Duodenal mucosa (tissue), 2 donors: ENCODE results near the gene JOSD2.

Experiments used
- H3K27ac ChIP-seq: one replicate; pipeline ENCODE4 v1.7.0; 2013; ENCODE audit warnings: low read depth, low read length
- H3K27me3 ChIP-seq, 2 donors: one replicate each; pipeline ENCODE4 v1.7.0; 2013; ENCODE audit warnings: low read length in 2 of 2, control low read depth in 1 of 2; ENCODE audit not compliant: insufficient read depth in 2 of 2, control insufficient read depth in 1 of 2
- H3K36me3 ChIP-seq, 2 donors: one replicate each; pipeline ENCODE4 v1.7.0; 2013; ENCODE audit warnings: low read length in 2 of 2, control low read depth in 1 of 2; ENCODE audit not compliant: insufficient read depth in 2 of 2, control insufficient read depth in 1 of 2
- H3K4me1 ChIP-seq, 2 donors: one replicate each; pipeline ENCODE4 v1.7.0; 2013; ENCODE audit warnings: low read length in 2 of 2, control low read depth in 1 of 2; ENCODE audit not compliant: insufficient read depth in 2 of 2, control insufficient read depth in 1 of 2
- H3K4me3 ChIP-seq, 2 donors: one replicate each; pipeline ENCODE4 v1.7.0; 2013; ENCODE audit warnings: low read length in 2 of 2, low read depth in 1 of 2
- H3K9ac ChIP-seq, 2 donors: one replicate each; pipeline ENCODE4 v1.7.0; 2013; ENCODE audit warnings: low read length in 2 of 2, low read depth in 1 of 2
- H3K9me3 ChIP-seq, 2 donors: one replicate each; pipeline ENCODE4 v1.7.0; 2013; ENCODE audit warnings: low read length in 2 of 2, control low read depth in 1 of 2; ENCODE audit not compliant: control insufficient read depth in 1 of 2

The JOSD2 gene

DNA sequence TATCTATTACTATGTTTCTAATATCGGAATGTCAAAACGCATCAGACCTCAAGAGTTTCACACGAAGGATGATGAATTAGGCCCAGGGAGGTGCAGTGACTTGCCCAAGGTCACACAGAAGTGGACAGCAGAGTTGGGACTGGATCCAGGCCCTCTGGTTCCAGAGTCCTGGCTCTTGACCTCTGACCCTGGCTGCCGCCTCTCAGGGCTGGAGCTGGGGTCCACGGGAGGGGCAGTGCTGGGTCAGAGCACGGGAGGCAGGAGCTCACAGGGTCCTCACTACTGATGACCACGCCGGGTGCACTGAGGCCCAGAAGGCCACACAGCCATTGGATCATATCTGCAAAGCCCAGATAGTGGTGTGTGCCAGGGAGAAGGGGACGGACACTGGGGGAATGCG, 11.9 kb upstream of the JOSD2 start:
- no peak overlapping the region for H3K27ac ChIP-seq
- H3K9me3 ChIP-seq = no peaks in the 10 kb centered on the region
- no peak overlapping the region for H3K4me3 ChIP-seq
- H3K36me3 ChIP-seq = no peaks in the 10 kb centered on the region
- peaks cover 0 to 3% of the 10 kb centered on the region in 2 donors for H3K27me3 ChIP-seq
- H3K4me1 ChIP-seq = no peaks in the 10 kb centered on the region
- H3K9ac ChIP-seq = no peak overlapping the region

DNA sequence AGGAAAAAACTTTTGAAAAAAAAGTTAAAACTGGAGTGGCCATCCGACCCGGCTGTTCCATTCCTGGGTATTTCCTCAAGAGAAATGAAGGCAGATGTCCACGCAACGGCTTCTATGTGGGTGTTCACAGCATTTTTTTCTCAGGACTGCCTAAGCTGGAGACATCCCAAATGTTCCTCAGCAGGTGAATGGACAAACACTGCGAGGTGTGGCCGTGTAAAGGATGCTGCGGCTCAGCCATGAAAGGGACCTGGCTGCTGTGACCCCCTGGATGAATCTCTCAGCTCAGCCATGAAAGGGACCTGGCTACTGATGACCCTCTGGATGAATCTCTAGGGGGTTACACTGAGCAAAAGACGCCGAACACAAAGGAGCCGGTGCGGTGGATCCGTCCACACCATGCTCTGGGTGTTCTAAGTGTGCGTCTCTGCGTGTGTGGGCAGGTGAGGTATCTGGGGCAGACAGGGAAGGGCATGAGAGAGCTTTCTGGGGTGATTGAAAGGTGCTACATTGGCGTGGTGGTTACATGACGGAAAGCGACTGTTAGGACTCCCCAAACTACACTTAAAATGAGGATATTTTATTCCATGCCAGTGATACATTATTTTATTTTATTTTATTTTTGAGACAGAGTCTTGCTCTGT, 10.0 kb upstream of the JOSD2 start:
- Histone ChIP-seq H3K4me3 (no peak overlapping the region), H3K9me3 (no peaks in the 10 kb centered on the region), H3K27me3 (peaks cover 0 to 3% of the 10 kb centered on the region in 2 donors), H3K9ac (no peak overlapping the region), H3K4me1 (no peaks in the 10 kb centered on the region), H3K36me3 (no peaks in the 10 kb centered on the region), H3K27ac (no peak overlapping the region)

DNA sequence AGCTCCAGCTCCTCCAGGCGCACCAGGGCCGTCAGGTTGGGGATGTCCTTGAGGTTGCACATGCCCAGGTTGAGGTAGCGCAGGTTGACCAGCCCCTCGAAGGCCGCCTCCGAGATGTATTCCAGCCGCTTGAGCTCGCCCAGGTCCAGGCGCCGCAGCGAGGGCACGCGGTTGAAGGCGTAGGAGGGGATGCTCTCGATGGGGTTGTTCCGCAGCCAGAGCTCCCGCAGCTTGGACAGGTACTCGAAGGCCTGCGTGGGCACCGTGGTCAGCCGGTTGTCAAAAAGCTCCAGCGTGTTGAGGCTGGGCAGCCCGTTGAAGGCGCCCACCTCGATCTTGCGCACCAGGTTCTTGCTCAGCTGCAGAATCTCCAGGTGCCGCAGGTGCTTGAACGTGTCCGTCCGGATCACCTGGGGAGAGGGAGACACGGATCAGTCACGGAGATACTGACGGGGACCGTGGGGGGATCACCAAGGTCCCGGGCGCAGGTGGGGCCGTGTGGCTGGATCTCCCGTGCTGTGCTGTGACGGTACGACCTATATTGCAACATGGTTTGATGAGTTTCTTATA, 8.1 kb upstream of the JOSD2 start:
- Histone ChIP-seq H3K9me3 (no peaks in the 10 kb centered on the region), H3K27ac (no peak overlapping the region), H3K4me1 (no peaks in the 10 kb centered on the region), H3K9ac (no peak overlapping the region), H3K4me3 (no peak overlapping the region), H3K27me3 (peaks cover 0 to 6% of the 10 kb centered on the region in 2 donors), H3K36me3 (no peaks in the 10 kb centered on the region)

DNA sequence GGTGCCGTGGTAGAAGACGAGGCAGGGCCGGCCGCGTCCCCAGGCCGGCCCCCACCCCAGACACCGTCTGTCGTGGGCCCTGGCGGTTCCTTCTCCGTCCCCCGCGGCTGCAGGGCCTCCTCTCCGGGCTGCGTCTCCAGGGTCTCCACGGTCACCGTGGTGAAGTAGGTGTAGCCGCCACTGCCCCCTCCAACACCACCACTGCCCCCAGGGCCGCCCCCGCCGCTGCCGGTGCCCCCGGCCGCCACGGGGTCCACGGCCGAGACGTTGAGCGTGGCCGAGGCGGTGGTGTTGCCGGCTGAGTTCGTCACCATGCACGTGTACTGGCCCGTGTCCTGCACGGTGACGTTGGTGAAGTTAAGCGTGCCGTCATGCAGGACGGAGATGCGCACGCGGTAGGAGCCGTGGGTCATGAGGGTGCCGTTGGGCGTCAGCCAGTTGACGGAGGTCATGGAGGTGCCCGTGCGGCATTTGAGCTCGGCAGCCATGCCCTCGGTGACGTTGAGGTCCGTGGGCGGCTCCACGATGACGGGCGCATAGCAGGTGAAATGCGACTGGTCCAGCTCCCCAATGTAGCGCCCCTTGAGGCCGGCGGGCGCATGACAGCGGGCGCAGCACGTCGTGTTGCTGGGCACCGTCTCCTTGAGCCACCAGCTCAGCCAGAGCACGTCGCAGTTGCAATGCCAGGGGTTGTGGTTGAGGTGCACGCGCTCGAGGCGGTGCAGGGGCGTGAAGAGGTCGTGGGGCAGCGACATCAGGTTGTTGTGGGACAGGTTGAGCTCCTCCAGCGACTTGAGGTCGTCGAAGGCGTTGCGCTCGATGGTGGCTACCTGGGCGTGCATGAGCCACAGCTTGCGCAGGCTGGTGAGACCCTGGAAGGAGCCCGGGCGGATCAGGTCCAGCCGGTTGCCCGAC, 7.4 kb upstream of the JOSD2 start:
- Histone ChIP-seq H3K9ac (no peak overlapping the region), H3K4me1 (no peaks in the 10 kb centered on the region), H3K27me3 (peaks cover 0 to 10% of the 10 kb centered on the region in 2 donors), H3K27ac (no peak overlapping the region), H3K36me3 (no peaks in the 10 kb centered on the region), H3K9me3 (no peaks in the 10 kb centered on the region), H3K4me3 (no peak overlapping the region)

DNA sequence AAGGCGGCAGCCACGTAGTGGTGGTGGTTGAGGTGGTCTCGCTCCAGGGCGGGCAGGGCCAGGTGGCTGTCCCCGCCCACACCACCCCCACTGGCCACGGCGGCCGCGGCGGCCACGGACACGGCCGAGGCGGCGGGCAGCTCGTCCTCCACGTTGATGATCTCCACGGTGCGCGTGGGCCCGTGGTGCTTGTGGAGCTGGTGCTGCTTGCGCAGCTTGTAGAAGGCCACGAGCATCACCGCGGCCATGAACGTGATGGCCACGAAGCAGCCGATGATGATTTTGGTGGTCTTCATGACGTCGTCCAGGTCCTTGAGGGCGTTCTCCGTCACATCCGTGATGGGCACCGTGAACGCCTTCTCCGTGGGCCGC, 6.7 kb upstream of the JOSD2 start:
- Histone ChIP-seq H3K4me1 (no peaks in the 10 kb centered on the region), H3K27me3 (peaks cover 0 to 13% of the 10 kb centered on the region in 2 donors), H3K9me3 (no peaks in the 10 kb centered on the region), H3K4me3 (no peak overlapping the region), H3K27ac (no peak overlapping the region), H3K9ac (no peak overlapping the region), H3K36me3 (no peaks in the 10 kb centered on the region)

DNA sequence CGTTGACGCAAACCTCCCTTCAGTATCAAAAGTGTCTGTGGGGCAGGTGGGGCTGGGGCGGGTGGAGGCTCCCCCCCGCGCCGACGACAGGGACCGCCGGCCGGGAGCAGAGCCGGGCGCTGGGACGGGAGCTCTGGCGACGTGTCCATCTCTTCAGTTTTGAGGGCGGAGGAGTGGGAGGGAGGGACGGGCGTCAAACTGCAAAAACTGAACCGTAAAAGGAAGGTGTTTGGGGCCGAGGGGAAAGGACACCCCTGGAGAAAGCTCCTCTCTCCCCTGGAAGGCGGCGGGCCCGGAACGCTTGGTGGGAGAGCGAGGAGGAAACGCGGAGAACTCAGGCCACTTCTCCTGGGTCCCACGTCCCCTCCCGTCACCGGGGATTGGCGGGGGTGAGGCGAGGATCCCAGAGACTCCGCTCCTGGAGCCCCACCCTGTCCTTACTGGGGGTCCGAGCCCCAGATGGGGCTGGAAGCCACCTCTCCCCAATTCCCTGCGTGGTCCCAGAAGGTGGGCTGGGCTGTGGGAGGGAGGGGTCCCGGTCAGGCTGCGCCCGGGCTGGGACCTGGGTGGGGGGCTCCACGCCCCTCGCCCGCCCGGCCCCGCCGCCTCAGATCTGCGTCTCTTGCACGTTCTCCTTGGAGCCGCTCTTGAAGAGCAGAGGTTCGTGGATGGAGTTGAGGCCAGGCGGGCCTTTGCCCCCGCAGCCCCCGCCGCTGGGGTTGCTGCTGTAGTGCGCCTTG, 6.1 kb upstream of the JOSD2 start:
- Histone ChIP-seq H3K27me3 (peaks cover 0 to 13% of the 10 kb centered on the region in 2 donors), H3K36me3 (no peaks in the 10 kb centered on the region), H3K9me3 (no peaks in the 10 kb centered on the region), H3K4me1 (no peaks in the 10 kb centered on the region), H3K9ac (no peak overlapping the region), H3K4me3 (no peak overlapping the region), H3K27ac (no peak overlapping the region)

DNA sequence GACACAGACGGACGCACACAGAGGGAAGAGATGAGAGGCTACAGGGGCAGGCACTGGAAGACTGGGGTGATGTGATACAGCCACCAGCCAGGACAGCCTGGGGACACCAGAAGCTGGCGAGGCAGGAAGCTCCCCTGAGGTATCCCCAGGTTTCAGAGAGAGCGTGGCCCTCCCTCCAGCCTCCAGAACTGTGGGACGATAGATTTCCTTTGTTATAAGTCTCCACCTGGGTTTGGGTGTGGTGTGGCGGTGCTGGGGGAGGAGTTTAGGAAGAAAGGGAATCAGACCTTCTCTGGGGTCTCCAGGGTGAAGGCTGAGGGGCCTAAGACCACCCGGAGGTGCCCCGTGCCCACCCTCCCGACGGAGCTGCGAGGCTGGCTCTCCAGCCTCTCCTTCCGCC, 5.5 kb upstream of the JOSD2 start:
- Histone ChIP-seq H3K27ac (no peak overlapping the region), H3K4me1 (peaks cover 0 to 1% of the 10 kb centered on the region in 2 donors), H3K9ac (no peak overlapping the region), H3K27me3 (peaks cover 0 to 13% of the 10 kb centered on the region in 2 donors), H3K36me3 (no peaks in the 10 kb centered on the region), H3K9me3 (no peaks in the 10 kb centered on the region), H3K4me3 (no peak overlapping the region)

DNA sequence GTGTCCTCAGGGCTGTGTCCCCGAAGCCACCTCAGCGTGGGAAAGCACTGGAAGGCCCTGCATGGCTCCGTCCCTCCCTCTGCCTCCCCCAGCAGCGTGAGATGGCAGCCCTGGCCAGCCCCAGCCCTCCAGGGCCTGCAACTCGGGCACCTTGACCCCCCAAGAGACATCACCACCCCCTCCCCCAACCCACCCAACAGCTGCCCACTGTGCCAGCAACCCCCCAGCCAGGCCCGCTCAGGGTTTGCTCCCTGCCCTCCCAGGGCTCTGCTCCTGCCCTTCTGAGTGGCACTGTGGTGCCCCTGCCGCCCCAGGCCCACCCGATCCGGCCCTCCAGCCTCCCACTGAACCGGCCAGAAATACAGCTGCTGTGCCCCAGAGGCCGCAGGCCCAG, 4.2 kb upstream of the JOSD2 start:
- Histone ChIP-seq H3K9ac (no peak overlapping the region), H3K9me3 (no peaks in the 10 kb centered on the region), H3K36me3 (no peaks in the 10 kb centered on the region), H3K4me1 (peaks cover 6 to 9% of the 10 kb centered on the region in 2 donors), H3K4me3 (no peak overlapping the region), H3K27me3 (peaks cover 0 to 13% of the 10 kb centered on the region in 2 donors), H3K27ac (no peak overlapping the region)

DNA sequence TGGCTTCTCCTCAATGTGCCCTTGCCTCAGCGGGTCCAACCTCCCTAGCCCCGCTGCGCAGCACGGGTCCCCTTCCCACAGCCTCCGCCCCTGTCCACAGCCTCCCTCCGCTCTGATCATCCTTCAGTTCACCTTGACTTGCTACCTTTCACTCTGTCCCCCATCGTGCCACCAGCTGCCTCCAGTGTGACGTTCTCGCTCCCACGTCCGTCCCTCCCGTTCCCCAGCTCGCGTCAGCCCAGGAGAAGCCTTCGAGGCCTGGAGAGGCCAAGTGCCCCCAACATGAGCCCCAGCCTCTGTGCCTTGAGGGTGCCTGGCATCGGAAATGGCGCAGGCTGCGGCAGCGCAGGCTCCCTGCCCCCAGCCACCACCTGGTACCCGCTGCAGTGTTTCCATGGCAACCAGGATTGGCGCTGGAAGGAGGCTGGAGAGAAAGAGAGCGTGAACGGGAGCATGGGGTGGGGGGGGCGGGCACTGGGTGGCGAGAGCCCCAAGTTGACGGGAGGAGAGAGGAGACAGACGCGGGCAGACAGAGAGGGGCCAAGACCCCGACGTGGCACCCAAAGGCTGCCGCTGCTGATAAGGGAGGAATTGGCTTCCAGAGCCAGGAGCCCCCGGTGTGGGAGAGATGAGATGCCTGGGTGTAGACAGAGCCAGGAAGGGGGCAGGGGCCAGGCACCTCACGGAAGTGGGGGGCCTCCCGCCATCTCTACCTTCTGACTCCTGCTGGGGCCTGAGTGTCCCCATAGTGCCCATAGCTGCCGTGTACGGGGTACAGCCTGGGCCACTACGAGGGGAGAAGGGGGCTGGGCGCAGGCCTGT, 3.6 kb upstream of the JOSD2 start:
- Histone ChIP-seq H3K9me3 (no peaks in the 10 kb centered on the region), H3K27me3 (peaks cover 0 to 13% of the 10 kb centered on the region in 2 donors), H3K4me3 (no peak overlapping the region), H3K4me1 (peaks cover 8 to 11% of the 10 kb centered on the region in 2 donors), H3K9ac (no peak overlapping the region), H3K36me3 (no peaks in the 10 kb centered on the region), H3K27ac (no peak overlapping the region)
